Measurements from ENCODE around the gene ZNF280B. TPM values are rescaled to one million over a fixed set of nuclear protein-coding genes. Genes with fewer than 3 reads are reported as not detected.

Gene ZNF280B
- total and polyA plus RNA-seq, 2 experiments from 2014 or later: 5.5 to 6.7 TPM

- TF ChIP-seq ZNF462 (CRISPR knock-in tag; IDR thresholded peaks at IDR 0.05) (no peak), EZH2phosphoT487 (IDR thresholded peaks at IDR 0.05; ENCODE audit: unreplicated experiment) (no peak)
These were observed 38.7 kb upstream of the ZNF280B start (continued) for GRCh38 chr22:22547226-22547625.

DNA sequence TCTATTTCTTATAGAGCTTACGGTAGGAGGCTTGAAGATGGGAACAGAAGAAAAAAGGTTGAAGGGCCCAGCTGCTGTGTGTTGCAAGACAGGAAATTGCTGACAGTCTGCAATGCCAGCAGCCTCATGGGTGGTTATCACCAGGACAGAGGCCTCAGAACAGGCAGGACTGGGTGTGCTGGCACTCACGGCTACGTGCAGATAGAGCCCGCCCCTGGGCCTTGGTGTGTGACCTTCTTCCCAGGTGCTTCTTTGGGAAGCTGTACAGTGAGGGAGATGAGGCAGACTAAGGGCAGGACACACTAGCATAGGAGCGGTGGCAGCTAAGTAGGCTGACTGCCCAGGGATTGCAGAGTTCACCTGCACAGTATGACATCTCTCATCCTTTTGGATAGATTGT is 37.9 kb upstream of the ZNF280B start:
- Histone ChIP-seq H3K79me2 (replicated peaks; ENCODE audit: insufficient read depth) (no peaks in the 10 kb centered on the region), H3K4me2 (no peak overlapping the region), H3K9me2 (ENCODE audit: insufficient read depth) (no peaks in the 10 kb centered on the region), H3F3A (replicated peaks; ENCODE audit: low read depth) (no peaks in the 10 kb centered on the region), H4K20me1 (replicated peaks; ENCODE audit: insufficient read depth) (no peaks in the 10 kb centered on the region; the same call in 1 of the 2 replicates), H3K36me3 (ENCODE audit: insufficient read depth) (no peaks in the 10 kb centered on the region), H3K4me1 (ENCODE audit: insufficient read depth) (no peaks in the 10 kb centered on the region), H3K27ac (ENCODE audit: low read depth) (no peak overlapping the region), H3K4me3 (no peak overlapping the region), H2AFZ (no peak overlapping the region), H3K27me3 (ENCODE audit: insufficient read depth) (peaks cover 99% of the 10 kb centered on the region)
- peaks cover 1% of the 10 kb centered on the region; the same call in 1 of the 3 replicates for H3K9me3 Mint-ChIP-seq
- H3K4me3 Mint-ChIP-seq: no peak overlapping the region
- peaks cover 84% of the 10 kb centered on the region for H3K27me3 Mint-ChIP-seq (ENCODE audit: insufficient read depth, low read depth, poor library complexity)
- no peak for DNase-seq (ENCODE audit: low spot score)
- no peaks in the 10 kb centered on the region for H3K4me1 Mint-ChIP-seq
- no peak for ATAC-seq
- H3K27ac Mint-ChIP-seq: no peak overlapping the region
- H3K36me3 Mint-ChIP-seq (ENCODE audit: low read depth): no peaks in the 10 kb centered on the region; the same call in 2 of the 3 replicates
- TF ChIP-seq, protein P1, sequence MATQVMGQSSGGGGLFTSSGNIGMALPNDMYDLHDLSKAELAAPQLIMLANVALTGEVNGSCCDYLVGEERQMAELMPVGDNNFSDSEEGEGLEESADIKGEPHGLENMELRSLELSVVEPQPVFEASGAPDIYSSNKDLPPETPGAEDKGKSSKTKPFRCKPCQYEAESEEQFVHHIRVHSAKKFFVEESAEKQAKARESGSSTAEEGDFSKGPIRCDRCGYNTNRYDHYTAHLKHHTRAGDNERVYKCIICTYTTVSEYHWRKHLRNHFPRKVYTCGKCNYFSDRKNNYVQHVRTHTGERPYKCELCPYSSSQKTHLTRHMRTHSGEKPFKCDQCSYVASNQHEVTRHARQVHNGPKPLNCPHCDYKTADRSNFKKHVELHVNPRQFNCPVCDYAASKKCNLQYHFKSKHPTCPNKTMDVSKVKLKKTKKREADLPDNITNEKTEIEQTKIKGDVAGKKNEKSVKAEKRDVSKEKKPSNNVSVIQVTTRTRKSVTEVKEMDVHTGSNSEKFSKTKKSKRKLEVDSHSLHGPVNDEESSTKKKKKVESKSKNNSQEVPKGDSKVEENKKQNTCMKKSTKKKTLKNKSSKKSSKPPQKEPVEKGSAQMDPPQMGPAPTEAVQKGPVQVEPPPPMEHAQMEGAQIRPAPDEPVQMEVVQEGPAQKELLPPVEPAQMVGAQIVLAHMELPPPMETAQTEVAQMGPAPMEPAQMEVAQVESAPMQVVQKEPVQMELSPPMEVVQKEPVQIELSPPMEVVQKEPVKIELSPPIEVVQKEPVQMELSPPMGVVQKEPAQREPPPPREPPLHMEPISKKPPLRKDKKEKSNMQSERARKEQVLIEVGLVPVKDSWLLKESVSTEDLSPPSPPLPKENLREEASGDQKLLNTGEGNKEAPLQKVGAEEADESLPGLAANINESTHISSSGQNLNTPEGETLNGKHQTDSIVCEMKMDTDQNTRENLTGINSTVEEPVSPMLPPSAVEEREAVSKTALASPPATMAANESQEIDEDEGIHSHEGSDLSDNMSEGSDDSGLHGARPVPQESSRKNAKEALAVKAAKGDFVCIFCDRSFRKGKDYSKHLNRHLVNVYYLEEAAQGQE (IDR thresholded peaks at IDR 0.05; ENCODE audit: unreplicated experiment): no peak
- TF ChIP-seq NANOG (IDR thresholded peaks at IDR 0.05; ENCODE audit: borderline replicate concordance) (no peak), ZNF331 (CRISPR knock-in tag; IDR thresholded peaks at IDR 0.05; ENCODE audit: low read depth) (no peak), ZNF462 (CRISPR knock-in tag; IDR thresholded peaks at IDR 0.05) (no peak), EZH2phosphoT487 (IDR thresholded peaks at IDR 0.05; ENCODE audit: unreplicated experiment) (no peak), STAT1 (IDR thresholded peaks at IDR 0.05; ENCODE audit: unreplicated experiment) (no peak)

All from GM23338 (cell line).